NCI-H774 (cell line): ENCODE data around the gene LENG9.
A peak's percentile ranks its signal among the peaks of the same experiment; 100 is the strongest.
"Not testable (repeated sequence)": the region's sequence is repeated elsewhere in the genome, so short reads cannot be mapped to it uniquely, and the experiment has no call there.

Experiments
- DNase-seq: peaks from one replicate; lab custom pipeline; 2025; lab: John Stamatoyannopoulos, UW

The LENG9 gene

DNA sequence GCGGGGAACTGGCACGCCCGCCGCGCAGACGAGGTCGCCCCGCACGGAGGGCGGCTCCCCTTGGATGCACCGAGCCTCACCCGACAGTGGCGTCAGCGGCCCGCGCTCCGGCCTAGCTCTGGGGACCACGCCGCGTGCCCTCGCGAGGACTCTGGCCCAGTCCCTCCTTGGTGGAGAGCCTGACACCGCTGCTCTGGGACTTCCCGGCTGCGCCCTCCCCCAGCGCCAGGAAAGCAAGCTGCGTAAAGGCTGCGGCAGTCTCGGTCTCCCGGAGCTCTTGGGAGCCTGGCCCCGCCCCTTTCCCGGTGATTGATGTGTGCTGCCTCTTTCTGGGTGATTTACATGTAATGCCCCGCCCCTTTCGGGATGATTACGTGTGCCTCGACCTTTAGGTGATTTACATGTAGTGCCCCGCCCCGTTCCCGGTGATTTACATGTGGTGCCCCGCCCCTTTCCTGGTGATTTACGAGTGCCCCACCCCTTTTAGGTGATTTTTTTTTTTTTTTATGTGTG lies at the start of gene LENG9:
TSS of gene LENG9 (minus strand) at position 248 of the 513 bp plus-strand sequence. CDS start 252 bp downstream, outside the sequence.
- peak; percentile 99 for DNase-seq

DNA sequence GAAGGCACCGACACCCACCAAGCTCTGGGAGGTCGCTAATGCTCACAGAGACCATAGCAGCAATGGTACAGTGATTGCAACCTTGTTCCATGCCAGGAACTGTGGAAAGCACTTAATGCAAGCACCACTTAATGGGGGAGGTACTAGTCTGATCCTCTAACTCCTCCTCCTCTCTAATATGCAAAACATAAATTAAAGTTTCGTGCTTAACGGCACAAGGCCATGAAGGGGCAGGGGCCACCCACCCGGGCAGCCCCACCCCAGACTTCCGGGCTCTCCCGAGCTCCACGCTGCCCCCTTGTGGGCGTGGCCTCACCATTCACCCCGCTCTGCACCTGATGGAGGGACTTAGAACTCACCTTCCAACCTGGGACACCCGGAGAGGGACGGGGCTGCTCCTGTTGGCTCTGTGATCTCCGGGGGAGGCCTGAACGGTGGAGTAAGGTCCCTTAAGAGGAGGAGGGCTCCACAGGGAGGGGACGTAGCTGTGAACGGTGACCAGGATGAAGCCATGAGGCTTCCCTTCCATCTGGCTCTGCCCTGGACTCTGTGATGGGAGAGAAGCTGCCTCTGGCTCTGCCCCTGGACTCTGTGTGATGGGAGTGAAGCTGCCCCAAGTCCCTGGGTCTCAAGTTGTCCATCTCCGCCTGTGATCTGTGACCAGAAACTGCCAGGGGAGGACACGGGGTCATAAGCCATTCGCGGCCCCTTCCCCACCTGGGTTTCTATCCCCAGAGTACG lies 45.8 kb upstream of the LENG9 start:
- DNase-seq = not testable (repeated sequence)

DNA sequence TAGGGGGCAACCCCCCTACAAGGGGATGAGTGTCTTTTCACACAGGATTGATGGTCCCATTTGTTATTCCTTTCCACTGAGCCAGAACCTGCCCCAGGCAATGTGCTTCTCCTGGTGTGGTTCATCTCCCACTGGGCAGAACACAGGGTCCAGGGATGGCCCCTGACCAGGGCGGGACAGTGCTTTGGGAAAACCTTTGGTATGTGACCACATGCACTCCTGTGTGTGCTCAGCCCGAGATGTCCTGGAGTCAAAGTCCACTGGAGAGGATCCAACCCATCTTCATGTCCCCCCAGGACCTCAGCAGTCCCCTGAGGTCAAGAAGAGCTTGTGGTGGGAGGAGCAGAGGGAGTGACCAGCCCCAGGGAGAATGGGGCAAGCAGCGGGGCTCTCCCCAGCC lies 44.9 kb upstream of the LENG9 start:
- not testable (repeated sequence) for DNase-seq

DNA sequence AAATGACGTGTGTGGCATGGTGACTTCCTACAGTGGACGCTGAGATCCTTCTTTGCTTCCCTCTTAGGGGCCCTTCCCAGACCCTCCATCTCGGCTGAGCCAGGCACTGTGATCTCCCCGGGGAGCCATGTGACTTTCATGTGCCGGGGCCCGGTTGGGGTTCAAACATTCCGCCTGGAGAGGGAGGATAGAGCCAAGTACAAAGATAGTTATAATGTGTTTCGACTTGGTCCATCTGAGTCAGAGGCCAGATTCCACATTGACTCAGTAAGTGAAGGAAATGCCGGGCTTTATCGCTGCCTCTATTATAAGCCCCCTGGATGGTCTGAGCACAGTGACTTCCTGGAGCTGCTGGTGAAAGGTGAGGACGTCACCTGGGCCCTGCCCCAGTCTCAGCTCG lies 44.2 kb upstream of the LENG9 start:
- no peak for DNase-seq

DNA sequence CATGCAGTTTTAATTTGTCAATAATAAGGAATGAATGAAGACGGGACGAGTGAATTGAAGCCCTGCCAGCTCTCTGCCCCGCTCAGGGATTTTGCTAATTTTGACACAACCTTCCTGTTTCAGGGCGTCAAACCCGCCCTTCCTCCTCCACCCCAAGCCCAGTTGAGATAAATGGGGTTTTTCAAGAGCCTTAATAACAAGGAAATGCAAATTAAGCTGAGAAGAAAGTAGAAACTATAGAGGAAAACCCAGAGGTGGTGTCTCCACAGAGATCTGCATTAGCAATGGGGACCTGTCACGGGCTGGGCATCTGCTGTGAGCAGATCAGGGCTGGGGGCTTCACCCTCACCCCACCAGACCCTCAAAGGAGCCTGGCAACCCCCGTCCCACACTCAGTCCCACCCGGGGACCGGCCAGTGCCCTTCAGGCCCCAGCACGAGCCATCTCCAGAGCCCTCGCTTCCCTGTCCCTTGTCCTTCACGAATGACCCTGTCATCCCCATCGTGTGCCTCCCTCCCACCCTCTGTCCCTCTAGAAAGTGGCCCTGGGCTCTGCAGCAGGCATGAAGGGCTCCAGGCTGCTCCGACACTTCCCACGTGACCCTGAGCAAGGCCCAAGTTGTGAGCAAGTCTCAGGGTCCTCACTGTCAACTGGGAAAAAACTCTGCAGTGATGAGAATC lies 43.6 kb upstream of the LENG9 start:
- not testable (repeated sequence) for DNase-seq

DNA sequence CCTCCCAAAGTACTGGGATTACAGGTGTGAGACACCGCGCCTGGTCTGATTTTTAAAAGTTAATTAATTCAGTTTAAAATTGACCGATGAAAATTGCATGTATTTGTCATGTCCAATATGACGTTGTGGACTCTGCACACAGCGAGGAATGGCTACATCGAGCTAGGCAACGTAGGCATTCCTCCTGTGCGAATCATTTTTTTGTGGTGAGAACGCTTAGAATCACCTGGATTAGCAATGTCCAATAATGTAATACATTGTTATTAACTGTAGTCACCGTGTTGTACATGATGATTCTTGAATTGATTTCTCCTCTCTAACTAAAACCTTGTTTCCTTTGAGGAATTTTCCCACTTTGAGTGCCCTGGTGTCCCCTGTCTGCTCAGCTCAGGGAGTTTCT lies 42.5 kb upstream of the LENG9 start:
- no peak for DNase-seq

DNA sequence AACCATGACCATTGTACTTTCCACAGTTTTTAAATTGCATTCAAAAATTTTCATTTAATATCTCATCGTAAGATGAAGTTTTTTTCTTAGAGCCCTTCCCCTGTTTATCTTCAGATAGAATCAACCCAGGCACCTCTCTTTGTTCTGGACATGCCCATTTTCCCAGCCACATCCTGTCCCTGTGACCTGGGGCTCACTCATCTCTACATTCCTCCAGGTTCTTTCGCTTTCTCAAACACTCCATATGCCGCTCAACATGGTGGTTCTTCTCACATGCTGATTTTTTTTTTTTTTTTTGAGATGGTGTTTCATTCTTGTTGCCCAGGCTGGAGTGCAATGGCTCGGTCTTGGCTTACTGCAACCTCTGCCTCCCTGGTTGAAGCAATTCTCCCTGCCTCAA lies 42.0 kb upstream of the LENG9 start:
- not testable (repeated sequence) for DNase-seq

DNA sequence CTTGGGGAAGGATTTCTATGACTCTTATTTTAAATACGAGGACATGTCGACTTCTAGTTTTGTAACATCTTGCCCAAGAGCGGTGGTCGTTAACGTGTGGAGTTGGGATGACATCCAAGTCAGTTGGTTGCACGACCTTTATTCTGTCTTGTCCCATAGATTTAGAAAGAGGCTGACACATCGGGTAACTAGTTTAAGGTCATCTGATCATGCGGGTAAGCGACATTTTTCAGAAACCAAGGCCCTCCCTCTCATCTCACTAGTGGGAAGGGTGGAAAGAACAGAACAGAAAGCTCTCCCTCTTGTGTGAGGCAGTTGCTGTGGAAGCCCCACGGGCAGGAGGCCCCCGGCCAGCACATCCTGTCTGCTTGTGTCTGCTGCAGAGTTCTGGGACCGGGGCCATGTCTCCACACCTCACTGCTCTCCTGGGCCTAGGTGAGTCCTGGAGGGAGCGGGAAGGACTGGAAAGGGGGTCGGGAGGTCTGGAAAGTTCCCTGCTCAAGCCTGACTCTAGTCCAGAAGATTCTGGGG lies 39.0 kb upstream of the LENG9 start, which contains the start of gene LAIR2:
TSS of gene LAIR2 (plus strand) at position 314 of the 531 bp plus-strand sequence. CDS start at position 402, 88 bp downstream.
- no peak for DNase-seq

DNA sequence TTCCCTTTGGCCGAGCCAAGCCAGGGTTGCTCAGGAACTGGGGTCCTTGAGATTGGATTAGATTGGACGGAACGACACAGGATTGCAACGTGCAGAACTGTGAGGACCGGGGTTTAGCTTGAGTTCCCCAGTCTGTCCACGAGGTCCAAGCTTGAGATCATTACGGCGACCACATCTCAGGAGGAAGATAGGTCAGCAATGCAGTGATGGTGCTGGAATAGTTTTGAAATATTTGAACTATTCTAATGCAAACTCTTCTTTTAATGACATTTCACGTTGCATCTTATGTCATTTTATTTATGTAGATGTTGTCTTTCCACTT lies 34.8 kb upstream of the LENG9 start:
- not testable (repeated sequence) for DNase-seq

DNA sequence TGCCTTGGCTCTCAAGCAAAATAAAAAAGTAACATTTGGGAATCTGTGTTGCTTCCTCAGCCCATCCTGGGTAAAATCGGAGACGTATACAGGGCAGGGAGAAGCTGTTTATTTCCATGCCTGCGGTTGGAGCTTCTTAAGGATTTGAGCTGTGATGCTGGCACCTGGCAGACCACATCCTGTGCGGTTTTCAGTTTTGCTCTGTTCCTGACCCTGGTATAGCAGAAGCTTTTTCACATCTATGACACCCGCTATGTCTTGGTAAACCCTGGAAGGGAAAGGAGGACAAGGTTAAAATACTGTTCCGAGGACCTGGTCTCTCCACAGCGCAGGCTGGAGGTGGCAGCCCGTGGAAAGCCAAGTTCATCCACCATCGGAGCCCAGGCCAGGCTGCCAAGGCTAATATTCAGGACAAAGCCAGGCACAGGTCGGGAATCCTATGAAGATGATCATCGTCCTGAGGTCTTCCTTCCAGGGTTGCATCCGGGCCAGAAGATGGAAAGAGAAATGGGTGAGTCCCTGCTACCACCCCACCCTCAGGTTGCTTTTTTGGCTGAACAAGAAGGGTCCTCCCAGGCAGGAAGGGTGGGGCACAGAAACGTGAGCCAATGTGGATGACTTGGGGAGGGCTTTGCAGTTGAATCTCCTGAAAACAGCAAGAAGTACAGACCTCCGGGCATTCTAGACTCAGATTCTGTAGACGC lies 34.3 kb upstream of the LENG9 start:
- not testable (repeated sequence) for DNase-seq

DNA sequence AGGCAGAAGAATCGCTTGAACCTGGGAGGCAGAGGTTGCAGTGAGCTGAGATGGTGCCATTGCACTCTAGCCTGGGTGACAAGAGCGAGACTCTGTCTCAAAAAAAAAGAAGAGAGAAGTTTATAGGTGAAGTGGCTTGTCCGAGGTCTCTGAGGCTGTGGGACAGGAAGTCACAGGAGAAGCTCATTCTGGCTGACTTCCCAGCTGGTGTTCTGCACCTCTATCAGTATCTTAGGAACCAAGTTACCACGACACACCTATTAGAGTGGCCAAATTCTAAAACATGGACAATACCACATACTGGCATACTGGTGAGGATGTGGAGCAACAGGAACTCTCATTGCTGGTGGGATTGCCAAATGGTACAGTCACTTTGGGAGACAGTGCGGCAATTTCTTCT lies 31.7 kb upstream of the LENG9 start:
- DNase-seq = not testable (repeated sequence)

DNA sequence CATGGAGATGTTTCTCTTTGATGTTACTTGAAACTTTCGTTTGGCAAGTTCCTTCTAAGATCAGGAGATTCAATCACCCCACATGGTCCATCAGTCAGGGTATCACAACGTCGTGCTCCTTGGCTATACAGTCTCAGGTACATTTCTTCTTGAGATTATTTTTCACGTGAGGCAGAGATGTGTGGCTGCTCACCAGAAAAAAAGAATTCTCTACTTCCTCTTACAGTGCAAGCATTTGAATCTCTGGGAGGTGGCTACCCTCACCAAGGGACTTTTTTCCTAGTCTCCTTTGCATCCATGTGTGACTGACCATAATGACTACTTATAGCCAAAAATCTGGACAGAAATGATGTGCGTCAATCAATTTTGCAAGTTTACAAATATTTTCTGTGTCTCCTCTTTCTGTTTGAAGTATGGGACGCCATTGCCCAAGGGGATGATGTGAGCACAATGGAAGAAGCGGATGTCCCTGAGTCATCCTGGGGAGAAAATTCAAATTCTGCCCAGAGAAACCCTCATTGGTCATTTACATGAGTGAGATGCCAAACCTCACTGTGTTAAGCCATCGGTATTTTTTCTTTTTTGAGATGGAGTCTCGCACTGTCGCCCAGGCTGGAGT lies 30.5 kb upstream of the LENG9 start:
- DNase-seq = no peak

DNA sequence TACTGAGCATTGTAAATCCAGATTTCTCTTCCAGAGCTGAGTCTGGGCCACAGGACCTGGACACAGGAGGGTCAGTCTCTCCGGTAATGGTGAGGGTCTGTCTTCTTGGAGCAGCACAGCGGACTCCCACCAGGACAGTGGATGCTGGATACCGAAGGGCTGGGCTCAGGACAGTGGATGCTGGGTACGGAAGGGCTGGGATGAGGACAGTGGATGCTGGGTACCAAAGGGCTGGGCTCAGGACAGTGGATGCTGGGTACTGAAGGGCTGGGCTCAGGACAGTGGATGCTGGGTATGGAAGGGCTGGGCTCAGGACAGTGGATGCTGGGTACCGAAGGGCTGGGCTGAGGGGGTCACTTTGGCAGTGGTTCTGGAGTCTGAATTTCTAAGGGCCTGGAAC lies 29.5 kb upstream of the LENG9 start:
- DNase-seq = not testable (repeated sequence)

DNA sequence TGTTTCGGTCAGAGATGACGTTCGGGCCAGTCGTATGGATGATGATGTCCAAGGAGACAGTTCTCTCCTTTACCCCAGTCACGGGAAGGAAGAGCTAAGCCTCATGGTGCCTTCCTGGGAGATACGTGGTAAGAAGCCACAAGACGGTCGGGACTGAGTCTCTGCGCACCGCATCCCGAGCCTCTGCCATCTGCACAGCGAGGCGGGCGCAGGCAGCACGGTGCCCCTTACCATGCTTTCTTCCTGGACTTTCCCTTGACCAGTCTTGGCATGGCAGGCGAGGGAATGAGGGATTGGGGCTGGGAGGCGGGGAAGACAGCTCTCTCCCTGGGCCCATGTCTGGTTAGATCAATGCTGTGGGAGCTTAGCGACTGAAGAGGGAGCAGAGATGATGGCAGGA lies 29.0 kb upstream of the LENG9 start:
- no peak for DNase-seq

DNA sequence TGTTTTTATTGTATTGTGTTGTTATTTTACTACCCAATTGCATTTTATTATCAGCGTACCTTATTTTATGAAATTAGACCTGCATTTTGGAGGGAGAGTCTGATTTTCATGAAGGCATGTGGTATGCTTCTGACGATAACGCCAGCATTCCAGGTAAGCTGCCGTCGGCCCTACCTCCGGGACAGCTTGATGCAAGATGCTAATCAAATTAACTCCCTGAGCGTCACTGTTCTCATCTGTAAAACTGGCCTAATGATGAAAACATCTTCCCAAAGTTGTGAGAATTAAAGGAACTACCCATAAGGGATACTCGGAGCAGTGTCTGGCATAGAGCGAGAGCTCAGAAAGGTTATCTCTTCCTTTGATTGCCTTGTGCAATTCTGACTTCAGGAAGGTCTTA lies 26.2 kb upstream of the LENG9 start:
- no peak for DNase-seq

DNA sequence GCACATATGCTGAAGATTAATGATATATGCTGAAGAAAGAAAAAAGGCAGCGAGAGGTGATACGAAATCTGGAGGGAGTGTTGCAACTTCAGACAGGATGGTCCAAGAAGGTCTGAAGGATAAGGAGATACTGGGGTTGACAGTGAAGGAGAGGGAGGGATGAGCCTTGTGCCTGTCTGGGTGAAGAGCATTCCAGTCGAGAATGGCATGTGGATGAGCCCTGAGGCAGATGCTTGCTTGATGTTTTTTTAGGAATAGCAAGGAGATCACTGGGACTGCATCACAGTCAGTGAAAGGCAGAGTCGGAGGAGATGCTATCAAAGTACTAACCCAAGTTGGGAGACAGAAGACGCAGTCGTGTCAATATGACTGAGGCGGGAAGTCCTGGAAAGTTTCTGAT lies 25.8 kb upstream of the LENG9 start:
- DNase-seq = no peak

DNA sequence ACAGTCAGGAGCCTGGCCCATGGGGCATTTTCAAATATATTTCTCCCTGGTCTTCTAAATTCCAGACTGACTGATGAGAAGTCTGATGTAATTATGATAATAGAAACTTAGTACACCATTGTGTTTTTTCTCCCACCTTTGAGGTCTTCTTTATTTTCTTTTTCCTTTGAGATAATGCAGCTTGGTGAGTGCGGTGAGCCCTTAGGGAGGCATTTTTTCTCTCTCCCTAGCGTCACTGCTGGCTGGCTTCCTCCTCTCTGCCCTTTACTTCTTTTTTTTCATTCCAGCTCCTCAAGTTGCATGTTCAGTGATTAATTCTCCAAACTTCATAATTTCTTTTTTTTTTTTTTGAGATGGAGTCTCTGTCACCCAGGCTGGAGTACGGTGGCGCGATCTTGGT lies 22.3 kb upstream of the LENG9 start:
- DNase-seq = no peak

DNA sequence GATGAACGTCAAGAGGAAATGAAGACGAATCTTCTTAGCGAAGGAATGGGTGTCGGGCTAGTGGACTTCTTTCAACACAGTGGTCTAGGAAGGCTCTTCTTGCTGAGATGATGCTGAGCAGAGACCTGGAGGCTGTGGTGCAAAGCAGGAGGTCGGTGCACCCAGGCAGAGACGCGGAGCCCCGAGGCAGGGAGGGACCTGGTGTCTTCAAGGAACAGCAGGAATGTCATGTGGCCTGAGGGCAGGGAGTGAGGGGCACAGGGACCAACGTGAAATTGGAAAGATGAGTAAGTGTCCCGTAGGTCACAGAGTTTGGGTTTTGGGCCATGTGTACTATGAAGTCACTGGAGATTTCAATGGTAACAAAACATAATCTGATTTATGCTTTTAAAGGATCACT lies 20.9 kb upstream of the LENG9 start:
- DNase-seq = no peak

DNA sequence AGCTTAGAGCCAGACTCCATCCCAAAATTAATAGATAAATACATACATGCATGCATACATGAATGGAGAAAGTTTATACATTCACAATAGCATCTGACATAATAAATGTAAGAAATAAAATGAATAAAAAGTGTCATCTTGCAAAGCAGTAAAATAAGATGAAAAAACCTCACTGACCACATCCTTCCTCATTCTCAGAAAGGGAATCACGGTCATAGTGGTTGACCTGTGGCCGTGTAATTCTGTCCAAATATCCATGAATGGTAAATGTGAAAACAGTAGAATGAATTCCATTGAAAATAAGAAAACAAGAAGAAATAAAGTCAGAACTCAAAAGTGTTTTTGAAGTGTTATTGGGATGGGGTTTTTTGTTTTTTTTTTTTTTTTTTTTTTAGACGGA lies 19.3 kb upstream of the LENG9 start:
- DNase-seq = no peak

DNA sequence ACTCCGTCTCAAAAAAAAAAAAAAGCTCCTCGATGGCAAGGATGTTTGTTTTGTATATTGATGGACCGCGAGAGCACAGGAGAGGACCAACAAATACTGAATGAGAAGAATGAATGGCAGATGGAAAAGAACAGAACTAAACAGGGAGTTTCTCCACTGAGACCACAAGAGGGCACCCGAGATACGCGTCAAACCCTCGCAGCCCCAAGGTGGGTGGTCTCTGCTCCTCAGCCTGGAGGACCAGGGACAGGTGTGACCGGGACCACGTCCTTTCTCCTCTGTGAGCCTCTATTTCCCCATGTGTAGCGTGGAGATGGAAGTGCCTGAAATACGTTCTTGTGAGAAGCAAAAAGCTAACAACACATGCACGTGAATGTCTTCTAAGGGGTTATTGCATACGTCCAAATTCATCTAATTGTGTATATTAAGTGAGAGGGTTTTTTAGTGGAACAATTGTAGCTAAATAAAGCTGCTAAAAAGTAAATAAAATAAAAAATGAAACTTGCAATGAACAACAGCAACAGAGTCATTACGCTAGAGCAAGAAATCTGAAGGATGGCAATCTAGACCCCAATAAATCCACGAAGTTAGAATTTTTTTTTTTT lies 17.9 kb upstream of the LENG9 start:
- DNase-seq = peak; percentile 13

DNA sequence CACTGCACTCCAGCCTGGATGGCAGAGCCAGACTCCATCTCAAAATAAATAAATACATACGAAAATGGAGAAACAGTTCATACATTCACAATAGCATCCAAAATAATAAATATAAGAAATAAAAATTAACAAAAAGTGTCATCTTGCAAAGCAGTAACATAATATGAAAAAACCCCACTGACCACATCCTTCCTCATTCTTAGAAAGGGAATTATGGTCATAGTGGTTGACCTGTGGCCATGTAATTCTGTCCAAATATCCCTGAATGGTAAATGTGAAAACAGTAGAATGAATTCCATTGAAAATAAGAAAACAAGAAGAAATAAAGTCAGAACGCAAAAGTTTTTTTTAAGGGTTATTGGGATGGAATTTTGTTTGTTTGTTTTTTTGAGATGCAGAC lies 16.5 kb upstream of the LENG9 start:
- DNase-seq = no peak
